K562 (cell line): ENCODE data around the gene BSPRY. TPM values are rescaled to one million over a fixed set of nuclear protein-coding genes. Genes with fewer than 3 reads are reported as not detected.

Experiments
- DIDO1 ChIP-seq: fragments of 450-650 bp; IDR thresholded peaks from 2 replicates; pipeline ENCODE4 v1.6.1; 2016; ENCODE audit warnings: low read depth, missing biosample characterization, missing genetic modification characterization
- MAZ ChIP-seq, 2 experiments: fragments of 450-650 bp in 1 of 2; sonication (generic) in 1 of 2; formaldehyde crosslinking; IDR thresholded peaks in 1 of 2; conservative IDR thresholded peaks in 1 of 2; 2 replicates each; pipeline versions ENCODE4 v1.4.0 to v1.5.0; 2020; ENCODE audit warnings: mild to moderate bottlenecking in 1 of 2, missing genetic modification reagents in 1 of 2
- MYC ChIP-seq, 2 experiments: fragments of 250-450 bp in 1 of 2; sonication (Bioruptor Pico) in 1 of 2; IDR thresholded peaks; 2 replicates each; pipeline versions ENCODE4 v1.5.1 to v1.6.1; 2012 to 2021; ENCODE audit warnings: low read depth in 2 of 2, borderline replicate concordance in 1 of 2, improper control_type of control experiment in 1 of 2, low read length in 1 of 2, mild to moderate bottlenecking in 1 of 2, moderate library complexity in 1 of 2
- PHTF2 ChIP-seq: fragments of 250-450 bp; sonication (Bioruptor Pico); IDR thresholded peaks from 2 replicates; pipeline ENCODE4 v1.5.0; 2021; ENCODE audit warnings: mild to moderate bottlenecking
- PYGO2 ChIP-seq: fragments of 450-650 bp; IDR thresholded peaks from 2 replicates; pipeline ENCODE4 v1.6.1; 2016; ENCODE audit warnings: mild to moderate bottlenecking, missing genetic modification characterization, moderate library complexity, missing compliant biosample characterization
- SMAD3 ChIP-seq: fragments of 450-650 bp; formaldehyde crosslinking; conservative IDR thresholded peaks from 2 replicates; pipeline ENCODE4 v1.4.0; 2020; ENCODE audit warnings: mild to moderate bottlenecking
- TEAD2 ChIP-seq: fragments of 450-650 bp; IDR thresholded peaks from 2 replicates; pipeline ENCODE4 v1.6.1; 2016; ENCODE audit warnings: missing genetic modification characterization, control low read depth, missing compliant biosample characterization
- ZNF140 ChIP-seq: fragments of 250-450 bp; sonication (Bioruptor Pico); IDR thresholded peaks from 2 replicates; pipeline ENCODE4 v1.8.0; 2021; ENCODE audit warnings: moderate library complexity, mild to moderate bottlenecking, inconsistent platforms
- ZNF311 ChIP-seq: fragments of 250-450 bp; sonication (Bioruptor Pico); IDR thresholded peaks from 2 replicates; pipeline ENCODE4 v1.4.0; 2020; ENCODE audit warnings: mild to moderate bottlenecking, moderate library complexity
- ZNF766 ChIP-seq: fragments of 200-800 bp; sonication (Bioruptor generic); conservative IDR thresholded peaks from 2 replicates; pipeline ENCODE4 v1.6.1; 2016; ENCODE audit warnings: missing genetic modification characterization, missing compliant biosample characterization
- polyA plus RNA-seq, 8 experiments: library from polyadenylated mRNA; depleted of rRNA in 4 of 8; stranded (reverse) in 5 of 8; unstranded in 3 of 8; fragments of >200 nt; fragmentation: Nextera tagmentation in 2 of 8; fragmentation: Illumina TruSeq in 1 of 8; extraction: Ambion mirVana in 2 of 8; extraction: Trizol in 1 of 8; gene quantifications; 2 replicates each; pipeline versions ENCODE4 v1.2.1 to v1.2.3, GENCODE V29; 2011 to 2014; ENCODE audit warnings: inconsistent platforms in 1 of 8, missing spikeins in 1 of 8
- total RNA-seq, 7 experiments: library from RNA; depleted of rRNA in 6 of 7; stranded (reverse); fragments of >200 nt in 6 of 7; fragmentation: Illumina TruSeq in 2 of 7; extraction: Trizol in 2 of 7; gene quantifications; 2 replicates each; pipeline versions ENCODE4 v1.2.1 to v1.2.3, GENCODE V29; 2011 to 2021; ENCODE audit warnings: low replicate concordance in 1 of 7
- TF ChIP-seq, protein P1 (sequence below): fragments of 200-800 bp; sonication (Bioruptor generic); IDR thresholded peaks from 2 replicates; pipeline ENCODE4 v1.6.1; 2016; ENCODE audit warnings: missing genetic modification characterization, missing compliant biosample characterization
- TF ChIP-seq, protein P2 (sequence below), 2 experiments: fragments of 450-650 bp; IDR thresholded peaks; 2 replicates each; pipeline ENCODE4 v1.6.1; 2016
- TF ChIP-seq, protein P3 (sequence below): fragments of 450-650 bp; formaldehyde crosslinking; IDR thresholded peaks from 2 replicates; pipeline ENCODE4 v1.4.0; 2022; ENCODE audit warnings: missing genetic modification characterization
- TF ChIP-seq, protein P4 (sequence below): fragments of 250-450 bp; sonication (Bioruptor Pico); IDR thresholded peaks from 2 replicates; pipeline ENCODE4 v1.5.0; 2020; ENCODE audit warnings: mild to moderate bottlenecking, borderline replicate concordance
- TF ChIP-seq, protein P5 (sequence below): fragments of 250-450 bp; sonication (Bioruptor Pico); IDR thresholded peaks from 2 replicates; pipeline ENCODE4 v1.8.0; 2022; ENCODE audit warnings: moderate library complexity, mild to moderate bottlenecking, inconsistent platforms

BSPRY gene
- total and polyA plus RNA-seq, 9 of the 15 experiments (the other 6 are each of a cell fraction or from before 2014, with no cell fraction given), result 0.07 to 0.67 (median 0.18) TPM

DNA sequence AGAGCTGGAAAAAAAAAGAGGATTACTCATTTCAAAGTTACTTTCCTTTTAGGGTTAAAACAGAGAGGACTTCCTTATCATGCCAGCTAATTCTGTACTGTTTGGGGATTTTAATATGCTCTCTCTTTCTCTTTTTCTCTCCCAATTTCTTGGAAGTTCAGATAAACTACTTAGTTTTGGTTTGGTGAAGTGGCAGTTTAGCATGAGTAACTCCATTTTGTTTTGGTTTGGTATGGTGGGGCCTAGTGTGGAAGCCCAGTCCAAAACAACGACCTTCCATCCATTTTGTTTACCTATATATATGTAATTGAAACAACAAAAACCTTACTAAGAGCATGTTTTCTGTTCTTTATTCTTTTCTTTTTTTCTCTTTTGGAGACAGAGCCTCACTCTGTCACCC lies 3.7 kb upstream of the BSPRY start (continued):
- TF ChIP-seq, protein P1, sequence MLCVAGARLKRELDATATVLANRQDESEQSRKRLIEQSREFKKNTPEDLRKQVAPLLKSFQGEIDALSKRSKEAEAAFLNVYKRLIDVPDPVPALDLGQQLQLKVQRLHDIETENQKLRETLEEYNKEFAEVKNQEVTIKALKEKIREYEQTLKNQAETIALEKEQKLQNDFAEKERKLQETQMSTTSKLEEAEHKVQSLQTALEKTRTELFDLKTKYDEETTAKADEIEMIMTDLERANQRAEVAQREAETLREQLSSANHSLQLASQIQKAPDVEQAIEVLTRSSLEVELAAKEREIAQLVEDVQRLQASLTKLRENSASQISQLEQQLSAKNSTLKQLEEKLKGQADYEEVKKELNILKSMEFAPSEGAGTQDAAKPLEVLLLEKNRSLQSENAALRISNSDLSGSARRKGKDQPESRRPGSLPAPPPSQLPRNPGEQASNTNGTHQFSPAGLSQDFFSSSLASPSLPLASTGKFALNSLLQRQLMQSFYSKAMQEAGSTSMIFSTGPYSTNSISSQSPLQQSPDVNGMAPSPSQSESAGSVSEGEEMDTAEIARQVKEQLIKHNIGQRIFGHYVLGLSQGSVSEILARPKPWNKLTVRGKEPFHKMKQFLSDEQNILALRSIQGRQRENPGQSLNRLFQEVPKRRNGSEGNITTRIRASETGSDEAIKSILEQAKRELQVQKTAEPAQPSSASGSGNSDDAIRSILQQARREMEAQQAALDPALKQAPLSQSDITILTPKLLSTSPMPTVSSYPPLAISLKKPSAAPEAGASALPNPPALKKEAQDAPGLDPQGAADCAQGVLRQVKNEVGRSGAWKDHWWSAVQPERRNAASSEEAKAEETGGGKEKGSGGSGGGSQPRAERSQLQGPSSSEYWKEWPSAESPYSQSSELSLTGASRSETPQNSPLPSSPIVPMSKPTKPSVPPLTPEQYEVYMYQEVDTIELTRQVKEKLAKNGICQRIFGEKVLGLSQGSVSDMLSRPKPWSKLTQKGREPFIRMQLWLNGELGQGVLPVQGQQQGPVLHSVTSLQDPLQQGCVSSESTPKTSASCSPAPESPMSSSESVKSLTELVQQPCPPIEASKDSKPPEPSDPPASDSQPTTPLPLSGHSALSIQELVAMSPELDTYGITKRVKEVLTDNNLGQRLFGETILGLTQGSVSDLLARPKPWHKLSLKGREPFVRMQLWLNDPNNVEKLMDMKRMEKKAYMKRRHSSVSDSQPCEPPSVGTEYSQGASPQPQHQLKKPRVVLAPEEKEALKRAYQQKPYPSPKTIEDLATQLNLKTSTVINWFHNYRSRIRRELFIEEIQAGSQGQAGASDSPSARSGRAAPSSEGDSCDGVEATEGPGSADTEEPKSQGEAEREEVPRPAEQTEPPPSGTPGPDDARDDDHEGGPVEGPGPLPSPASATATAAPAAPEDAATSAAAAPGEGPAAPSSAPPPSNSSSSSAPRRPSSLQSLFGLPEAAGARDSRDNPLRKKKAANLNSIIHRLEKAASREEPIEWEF (CRISPR knock-in tag), result peak; percentile 81; the same call in 1 of the 2 replicates
- TF ChIP-seq, protein P2, sequence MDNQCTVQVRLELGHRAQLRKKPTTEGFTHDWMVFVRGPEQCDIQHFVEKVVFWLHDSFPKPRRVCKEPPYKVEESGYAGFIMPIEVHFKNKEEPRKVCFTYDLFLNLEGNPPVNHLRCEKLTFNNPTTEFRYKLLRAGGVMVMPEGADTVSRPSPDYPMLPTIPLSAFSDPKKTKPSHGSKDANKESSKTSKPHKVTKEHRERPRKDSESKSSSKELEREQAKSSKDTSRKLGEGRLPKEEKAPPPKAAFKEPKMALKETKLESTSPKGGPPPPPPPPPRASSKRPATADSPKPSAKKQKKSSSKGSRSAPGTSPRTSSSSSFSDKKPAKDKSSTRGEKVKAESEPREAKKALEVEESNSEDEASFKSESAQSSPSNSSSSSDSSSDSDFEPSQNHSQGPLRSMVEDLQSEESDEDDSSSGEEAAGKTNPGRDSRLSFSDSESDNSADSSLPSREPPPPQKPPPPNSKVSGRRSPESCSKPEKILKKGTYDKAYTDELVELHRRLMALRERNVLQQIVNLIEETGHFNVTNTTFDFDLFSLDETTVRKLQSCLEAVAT (IDR thresholded peaks at IDR 0.05), result no peak
- peak; percentile 92 for TF ChIP-seq TEAD2 (tag)
- TF ChIP-seq PHTF2 (CRISPR knock-in tag), result peak; percentile 68; the same call in 1 of the 2 replicates
- TF ChIP-seq ZNF140, result peak; percentile 77; the same call in 1 of the 2 replicates
- no peak for TF ChIP-seq MYC (IDR thresholded peaks at IDR 0.05; ENCODE audit: low read depth, low read length)
- TF ChIP-seq MYC (CRISPR knock-in tag; IDR thresholded peaks at IDR 0.05; ENCODE audit: borderline replicate concordance, low read depth), result peak; percentile 69; the same call in 1 of the 2 replicates
- TF ChIP-seq PYGO2 (tag), result peak; percentile 95
- peak; percentile 97 for TF ChIP-seq SMAD3
- TF ChIP-seq ZNF766 (CRISPR knock-in tag), result peak; percentile 94
- TF ChIP-seq, protein P3, sequence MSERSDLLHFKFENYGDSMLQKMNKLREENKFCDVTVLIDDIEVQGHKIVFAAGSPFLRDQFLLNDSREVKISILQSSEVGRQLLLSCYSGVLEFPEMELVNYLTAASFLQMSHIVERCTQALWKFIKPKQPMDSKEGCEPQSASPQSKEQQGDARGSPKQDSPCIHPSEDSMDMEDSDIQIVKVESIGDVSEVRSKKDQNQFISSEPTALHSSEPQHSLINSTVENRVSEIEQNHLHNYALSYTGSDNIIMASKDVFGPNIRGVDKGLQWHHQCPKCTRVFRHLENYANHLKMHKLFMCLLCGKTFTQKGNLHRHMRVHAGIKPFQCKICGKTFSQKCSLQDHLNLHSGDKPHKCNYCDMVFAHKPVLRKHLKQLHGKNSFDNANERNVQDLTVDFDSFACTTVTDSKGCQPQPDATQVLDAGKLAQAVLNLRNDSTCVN (CRISPR knock-in tag), result peak; percentile 92
- TF ChIP-seq, protein P4, sequence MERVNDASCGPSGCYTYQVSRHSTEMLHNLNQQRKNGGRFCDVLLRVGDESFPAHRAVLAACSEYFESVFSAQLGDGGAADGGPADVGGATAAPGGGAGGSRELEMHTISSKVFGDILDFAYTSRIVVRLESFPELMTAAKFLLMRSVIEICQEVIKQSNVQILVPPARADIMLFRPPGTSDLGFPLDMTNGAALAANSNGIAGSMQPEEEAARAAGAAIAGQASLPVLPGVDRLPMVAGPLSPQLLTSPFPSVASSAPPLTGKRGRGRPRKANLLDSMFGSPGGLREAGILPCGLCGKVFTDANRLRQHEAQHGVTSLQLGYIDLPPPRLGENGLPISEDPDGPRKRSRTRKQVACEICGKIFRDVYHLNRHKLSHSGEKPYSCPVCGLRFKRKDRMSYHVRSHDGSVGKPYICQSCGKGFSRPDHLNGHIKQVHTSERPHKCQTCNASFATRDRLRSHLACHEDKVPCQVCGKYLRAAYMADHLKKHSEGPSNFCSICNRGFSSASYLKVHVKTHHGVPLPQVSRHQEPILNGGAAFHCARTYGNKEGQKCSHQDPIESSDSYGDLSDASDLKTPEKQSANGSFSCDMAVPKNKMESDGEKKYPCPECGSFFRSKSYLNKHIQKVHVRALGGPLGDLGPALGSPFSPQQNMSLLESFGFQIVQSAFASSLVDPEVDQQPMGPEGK (CRISPR knock-in tag), result peak; percentile 86
- TF ChIP-seq ZNF311 (CRISPR knock-in tag), result peak; percentile 94
- peak; percentile 39; the same call in 1 of the 2 replicates for TF ChIP-seq DIDO1
- peak in 1 of 2 experiments; percentile 79; a peak in 2 of 4 replicates for TF ChIP-seq MAZ (CRISPR knock-in tag; conservative IDR thresholded peaks at IDR 0.05 in 1 of 2, IDR thresholded peaks at IDR 0.05 in 1 of 2)
- TF ChIP-seq, protein P5, sequence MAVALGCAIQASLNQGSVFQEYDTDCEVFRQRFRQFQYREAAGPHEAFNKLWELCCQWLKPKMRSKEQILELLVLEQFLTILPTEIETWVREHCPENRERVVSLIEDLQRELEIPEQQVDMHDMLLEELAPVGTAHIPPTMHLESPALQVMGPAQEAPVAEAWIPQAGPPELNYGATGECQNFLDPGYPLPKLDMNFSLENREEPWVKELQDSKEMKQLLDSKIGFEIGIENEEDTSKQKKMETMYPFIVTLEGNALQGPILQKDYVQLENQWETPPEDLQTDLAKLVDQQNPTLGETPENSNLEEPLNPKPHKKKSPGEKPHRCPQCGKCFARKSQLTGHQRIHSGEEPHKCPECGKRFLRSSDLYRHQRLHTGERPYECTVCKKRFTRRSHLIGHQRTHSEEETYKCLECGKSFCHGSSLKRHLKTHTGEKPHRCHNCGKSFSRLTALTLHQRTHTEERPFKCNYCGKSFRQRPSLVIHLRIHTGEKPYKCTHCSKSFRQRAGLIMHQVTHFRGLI (CRISPR knock-in tag), result peak; percentile 96
